K562 (cell line): ENCODE data around the gene HYPK. TPM values are rescaled to one million over a fixed set of nuclear protein-coding genes. Genes with fewer than 3 reads are reported as not detected.

Experiments
- ATAC-seq: fragments of 200-7000 bp; cut with Tn5 transposase; 3 replicates; pipeline ENCODE4 v1.9.1; 2020; ENCODE audit warnings: moderate library complexity
- BruUV-seq: library from RNA; stranded (reverse); fragments of 400-500 nt; replicated peaks from 2 replicates; lab custom pipeline; 2021; lab: Mats Ljungman, UMichigan
- CTCF ChIA-PET: fragments of 300-600 bp; formaldehyde crosslinking; extraction: SDS; loops from one replicate; lab custom pipeline; 2021; ENCODE audit warnings: low intra/inter-chr PET ratio; lab: Yijun Ruan, JAX
- POLR2A ChIA-PET: fragments of 300-600, 350-650 bp; sonication (Branson Sonifier 250); formaldehyde crosslinking; extraction: SDS; loops from one replicate; lab custom pipeline; 2021; ENCODE audit warnings: antibody characterized with exemption, inconsistent platforms; lab: Yijun Ruan, JAX
- DNase-seq, 4 experiments: peaks; one replicate each; pipeline versions ENCODE4 v3.0.0 to v3.0.0-alpha.2; 2011 to 2018; ENCODE audit warnings: low spot score in 3 of 4, mixed read lengths in 3 of 4; ENCODE audit errors: extremely low read depth in 1 of 4
- FAIRE-seq: peaks from 2 replicates; lab custom pipeline; 2011; peaks lifted over from hg19 to GRCh38; lab: Jason Lieb, UNC
- H2AFZ ChIP-seq: 2 replicates; pipeline ENCODE4 v1.6.0; 2011; ENCODE audit warnings: low read depth, low read length, control low read depth, inconsistent platforms
- H3K27ac ChIP-seq: fragments of 200-600 bp; 3 replicates; pipeline ENCODE4 v1.8.0; 2011; ENCODE audit warnings: low read depth, mild to moderate bottlenecking, control low read depth, inconsistent platforms, low read length, moderate library complexity, mixed read lengths; ENCODE audit errors: extremely low read depth
- H3K27me3 ChIP-seq, 2 experiments: fragments of 300-600 bp in 1 of 2; 2 replicates in 1 of 2; 3 replicates in 1 of 2; pipeline versions ENCODE4 v1.6.0 to v1.8.0; 2011; ENCODE audit warnings: inconsistent platforms in 2 of 2, low read length in 2 of 2, mild to moderate bottlenecking in 1 of 2, mixed read lengths in 1 of 2, moderate library complexity in 1 of 2; ENCODE audit not compliant: control insufficient read depth in 2 of 2, insufficient read depth in 2 of 2
- H3K36me3 ChIP-seq: fragments of 300-600 bp; 3 replicates; pipeline ENCODE4 v1.8.0; 2011; ENCODE audit warnings: mild to moderate bottlenecking, low read length, inconsistent platforms; ENCODE audit not compliant: control insufficient read depth, insufficient read depth
- H3K4me1 ChIP-seq, 2 experiments: fragments of 200-600 bp in 1 of 2; replicated peaks in 1 of 2; 2 replicates in 1 of 2; 3 replicates in 1 of 2; pipeline versions ENCODE4 v1.5.1 to v1.8.0; 2011; ENCODE audit warnings: inconsistent platforms in 2 of 2, low read length in 2 of 2, mild to moderate bottlenecking in 1 of 2, mixed read lengths in 1 of 2, moderate library complexity in 1 of 2; ENCODE audit not compliant: control insufficient read depth in 2 of 2, insufficient read depth in 2 of 2
- H3K4me2 ChIP-seq: 2 replicates; pipeline ENCODE4 v1.6.1; 2011; ENCODE audit warnings: low read length, control low read depth, inconsistent platforms, mixed read lengths; ENCODE audit not compliant: insufficient read depth
- H3K4me3 ChIP-seq: fragments of 200-600 bp; sonication (generic), shearing (Covaris generic); 2 replicates; pipeline ENCODE4 v1.5.1; 2016; ENCODE audit warnings: control low read depth, inconsistent platforms
- H3K79me2 ChIP-seq: fragments of 200-600 bp; 3 replicates; pipeline ENCODE4 v1.8.0; 2011; ENCODE audit warnings: low read length, inconsistent platforms; ENCODE audit not compliant: control insufficient read depth, insufficient read depth
- H3K9ac ChIP-seq, 2 experiments: 2 replicates each; pipeline versions ENCODE4 v1.6.0 to v1.6.1; 2011; ENCODE audit warnings: low read depth in 2 of 2, low read length in 2 of 2, control low read depth in 1 of 2, inconsistent platforms in 1 of 2, mild to moderate bottlenecking in 1 of 2, mixed read lengths in 1 of 2; ENCODE audit not compliant: insufficient read depth in 1 of 2
- H3K9me1 ChIP-seq: one replicate; pipeline ENCODE4 v1.6.0; 2011; ENCODE audit warnings: inconsistent platforms, mild to moderate bottlenecking, low read length, moderate library complexity; ENCODE audit not compliant: control insufficient read depth, insufficient read depth
- H3K9me3 ChIP-seq: replicated peaks from 2 replicates; pipeline ENCODE4 v1.5.1; 2011; ENCODE audit warnings: low read depth, low read length, inconsistent platforms; ENCODE audit not compliant: control insufficient read depth, insufficient read depth
- H4K20me1 ChIP-seq: replicated peaks from 2 replicates; pipeline ENCODE4 v1.6.1; 2011; ENCODE audit warnings: low read length, inconsistent platforms, mixed read lengths; ENCODE audit not compliant: control insufficient read depth, insufficient read depth
- CBFA2T3 ChIP-seq: fragments of 450-650 bp; IDR thresholded peaks from 2 replicates; pipeline ENCODE4 v1.6.1; 2017
- CREM ChIP-seq: IDR thresholded peaks from 2 replicates; pipeline ENCODE4 v1.6.1; 2014; ENCODE audit warnings: antibody characterized with exemption, low read depth
- ETV5 ChIP-seq: sonication (generic); formaldehyde crosslinking; IDR thresholded peaks from 2 replicates; pipeline ENCODE4 v1.4.0; 2020; ENCODE audit warnings: low read depth, mild to moderate bottlenecking, missing genetic modification reagents
- HBP1 ChIP-seq: fragments of 450-650 bp; formaldehyde crosslinking; IDR thresholded peaks from 2 replicates; pipeline ENCODE4 v1.4.0; 2022; ENCODE audit warnings: missing genetic modification characterization
- HNRNPUL1 ChIP-seq: fragments of 200-400 bp; formaldehyde crosslinking; IDR thresholded peaks from 2 replicates; pipeline ENCODE4 v1.6.1; 2017; ENCODE audit warnings: low read length
- PTBP1 ChIP-seq: fragments of 200-400 bp; formaldehyde crosslinking; IDR thresholded peaks from 2 replicates; pipeline ENCODE4 v1.6.1; 2017; ENCODE audit warnings: low read depth, low read length
- ZBTB17 ChIP-seq: fragments of 450-650 bp; formaldehyde crosslinking; IDR thresholded peaks from 2 replicates; pipeline ENCODE4 v1.4.0; 2020; ENCODE audit warnings: mild to moderate bottlenecking
- ZNF143 ChIP-seq: sonication (generic); formaldehyde crosslinking; IDR thresholded peaks from 2 replicates; pipeline ENCODE4 v1.9.0; 2022; ENCODE audit warnings: mild to moderate bottlenecking, missing genetic modification reagents
- ZNF644 ChIP-seq: fragments of 200-800 bp; sonication (Bioruptor generic); IDR thresholded peaks from 2 replicates; pipeline ENCODE4 v1.6.1; 2016; ENCODE audit warnings: low read depth, missing genetic modification characterization, missing compliant biosample characterization
- WGBS: fragments of 100-300 bp; shearing (Covaris generic); methylation state at CpG from one replicate; pipeline ENCODE4 v1.1.6; 2016; ENCODE audit warnings: low coverage, mixed read lengths; ENCODE audit not compliant: insufficient coverage; ENCODE audit errors: missing lambda C conversion rate; 5-methylcytosine and 5-hydroxymethylcytosine counted together
- in situ Hi-C: fragments of 300-500 bp; cut with MboI; formaldehyde crosslinking; loops from 4 replicates; pipeline ENCODE4 v1.15.0; 2018; ENCODE audit warnings: inconsistent platforms, mixed read lengths
- intact Hi-C: fragments of 100-400 bp; cut with micrococcal nuclease; formaldehyde crosslinking; loops from 2 replicates; pipeline ENCODE4 v1.14.2; 2022
- polyA plus RNA-seq, 8 experiments: library from polyadenylated mRNA; depleted of rRNA in 4 of 8; stranded (reverse) in 5 of 8; unstranded in 3 of 8; fragments of >200 nt; fragmentation: Nextera tagmentation in 2 of 8; fragmentation: Illumina TruSeq in 1 of 8; extraction: Ambion mirVana in 2 of 8; extraction: Trizol in 1 of 8; gene quantifications; 2 replicates each; pipeline versions ENCODE4 v1.2.1 to v1.2.3, GENCODE V29; 2011 to 2014; ENCODE audit warnings: inconsistent platforms in 1 of 8, missing spikeins in 1 of 8
- total RNA-seq, 7 experiments: library from RNA; depleted of rRNA in 6 of 7; stranded (reverse); fragments of >200 nt in 6 of 7; fragmentation: Illumina TruSeq in 2 of 7; extraction: Trizol in 2 of 7; gene quantifications; 2 replicates each; pipeline versions ENCODE4 v1.2.1 to v1.2.3, GENCODE V29; 2011 to 2021; ENCODE audit warnings: low replicate concordance in 1 of 7
- TF ChIP-seq, protein P1 (sequence below), 3 experiments: fragments of 200-800 bp in 1 of 3; fragments of 250-450 bp in 1 of 3; fragments of 450-650 bp in 1 of 3; sonication (Bioruptor Pico) in 1 of 3; sonication (Bioruptor generic) in 1 of 3; formaldehyde crosslinking in 1 of 3; IDR thresholded peaks; 2 replicates each; pipeline versions ENCODE4 v1.6.1 to v1.8.0; 2016 to 2022; ENCODE audit warnings: mild to moderate bottlenecking in 2 of 3, missing genetic modification characterization in 2 of 3, missing compliant biosample characterization in 1 of 3, moderate library complexity in 1 of 3
- TF ChIP-seq, protein P2 (sequence below): fragments of 250-450 bp; sonication (Bioruptor Pico); IDR thresholded peaks from 2 replicates; pipeline ENCODE4 v1.5.0; 2021

Gene HYPK
- total and polyA plus RNA-seq, 9 of the 15 experiments (the other 6 are each of a cell fraction or from before 2014, with no cell fraction given) = 7.2 to 28.0 (median 21.1) TPM

- Histone ChIP-seq H3K4me2 (peak overlapping the region; percentile 96), H3K36me3 (peaks cover 43% of the 10 kb centered on the region), H3K79me2 (peaks cover 36% of the 10 kb centered on the region), H3K9ac (peak overlapping the region; percentile 100), H3K9me3 (no peaks in the 10 kb centered on the region), H4K20me1 (peaks cover 17% of the 10 kb centered on the region; the same call in 1 of the 2 replicates), H3K4me1 (peaks cover 26 to 35% of the 10 kb centered on the region in 2 experiments), H2AFZ (0 out of 2 replicates have a peak overlapping the region, but pooled peaks have one; percentile 25), H3K4me3 (peak overlapping the region; percentile 95), H3K9me1 (peaks cover 17% of the 10 kb centered on the region), H3K27ac (peak overlapping the region; percentile 99), H3K27me3 (no peaks in the 10 kb centered on the region)
- DNase-seq = peak in 3 of 4 experiments; percentile 34 to 72 (median 59)
- CTCF ChIA-PET = no interaction called here
- peak; percentile 14 for ATAC-seq
- POLR2A ChIA-PET = interaction anchor here (0.7 to 6.1 kb wide), 7 partner anchors 9 to 381 kb away, joined by 3 to 29 read pairs (median 8); partner anchors contain the start of genes ELL3, HYPK, MFAP1 and SERINC4
- no peak for FAIRE-seq
- intact Hi-C loops = no loop called here
- WGBS = under 1% methylated on average over 33 of the region's 33 CpGs
- in situ Hi-C loops = no loop called here
- BruUV-seq = no TSS peak
- TF ChIP-seq CBFA2T3 = no peak
- TF ChIP-seq HBP1 (CRISPR knock-in tag) = no peak
- TF ChIP-seq ZBTB17 (CRISPR knock-in tag) = no peak
- TF ChIP-seq, protein P1, sequence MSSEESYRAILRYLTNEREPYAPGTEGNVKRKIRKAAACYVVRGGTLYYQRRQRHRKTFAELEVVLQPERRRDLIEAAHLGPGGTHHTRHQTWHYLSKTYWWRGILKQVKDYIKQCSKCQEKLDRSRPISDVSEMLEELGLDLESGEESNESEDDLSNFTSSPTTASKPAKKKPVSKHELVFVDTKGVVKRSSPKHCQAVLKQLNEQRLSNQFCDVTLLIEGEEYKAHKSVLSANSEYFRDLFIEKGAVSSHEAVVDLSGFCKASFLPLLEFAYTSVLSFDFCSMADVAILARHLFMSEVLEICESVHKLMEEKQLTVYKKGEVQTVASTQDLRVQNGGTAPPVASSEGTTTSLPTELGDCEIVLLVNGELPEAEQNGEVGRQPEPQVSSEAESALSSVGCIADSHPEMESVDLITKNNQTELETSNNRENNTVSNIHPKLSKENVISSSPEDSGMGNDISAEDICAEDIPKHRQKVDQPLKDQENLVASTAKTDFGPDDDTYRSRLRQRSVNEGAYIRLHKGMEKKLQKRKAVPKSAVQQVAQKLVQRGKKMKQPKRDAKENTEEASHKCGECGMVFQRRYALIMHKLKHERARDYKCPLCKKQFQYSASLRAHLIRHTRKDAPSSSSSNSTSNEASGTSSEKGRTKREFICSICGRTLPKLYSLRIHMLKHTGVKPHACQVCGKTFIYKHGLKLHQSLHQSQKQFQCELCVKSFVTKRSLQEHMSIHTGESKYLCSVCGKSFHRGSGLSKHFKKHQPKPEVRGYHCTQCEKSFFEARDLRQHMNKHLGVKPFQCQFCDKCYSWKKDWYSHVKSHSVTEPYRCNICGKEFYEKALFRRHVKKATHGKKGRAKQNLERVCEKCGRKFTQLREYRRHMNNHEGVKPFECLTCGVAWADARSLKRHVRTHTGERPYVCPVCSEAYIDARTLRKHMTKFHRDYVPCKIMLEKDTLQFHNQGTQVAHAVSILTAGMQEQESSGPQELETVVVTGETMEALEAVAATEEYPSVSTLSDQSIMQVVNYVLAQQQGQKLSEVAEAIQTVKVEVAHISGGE (CRISPR knock-in tag; IDR thresholded peaks at IDR 0.05) = no peak
- TF ChIP-seq PTBP1 = 0 out of 2 replicates have a peak, but pooled peaks have one; percentile 14
- no peak for TF ChIP-seq CREM
- no peak; the same call in 1 of the 2 replicates for TF ChIP-seq ETV5
- TF ChIP-seq, protein P2, sequence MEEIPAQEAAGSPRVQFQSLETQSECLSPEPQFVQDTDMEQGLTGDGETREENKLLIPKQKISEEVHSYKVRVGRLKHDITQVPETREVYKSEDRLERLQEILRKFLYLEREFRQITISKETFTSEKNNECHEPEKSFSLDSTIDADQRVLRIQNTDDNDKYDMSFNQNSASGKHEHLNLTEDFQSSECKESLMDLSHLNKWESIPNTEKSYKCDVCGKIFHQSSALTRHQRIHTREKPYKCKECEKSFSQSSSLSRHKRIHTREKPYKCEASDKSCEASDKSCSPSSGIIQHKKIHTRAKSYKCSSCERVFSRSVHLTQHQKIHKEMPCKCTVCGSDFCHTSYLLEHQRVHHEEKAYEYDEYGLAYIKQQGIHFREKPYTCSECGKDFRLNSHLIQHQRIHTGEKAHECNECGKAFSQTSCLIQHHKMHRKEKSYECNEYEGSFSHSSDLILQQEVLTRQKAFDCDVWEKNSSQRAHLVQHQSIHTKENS (CRISPR knock-in tag) = no peak
- no peak for TF ChIP-seq HNRNPUL1
- TF ChIP-seq ZNF644 = no peak
- 0 out of 2 replicates have a peak, but pooled peaks have one; percentile 0 for TF ChIP-seq ZNF143
Observed at GRCh38 chr15:43792761-43793476, 7.5 kb upstream of the HYPK start.
